Stimulated activated CD4-positive, alpha-beta T cell treated with anti-CD3 and anti-CD28 coated beads, Interleukin-15, amount 100 ng/mL, for 48 hours (primary cell): ENCODE results near the gene CLEC18A.
A peak's percentile ranks its signal among the peaks of the same experiment; 100 is the strongest.
"Not testable (repeated sequence)": the region's sequence is repeated elsewhere in the genome, so short reads cannot be mapped to it uniquely, and the experiment has no call there.

Experiments
- DNase-seq, 2 donors: peaks; one replicate each; pipeline ENCODE4 v3.0.0-alpha.2; 2020; ENCODE audit warnings: low read depth in 2 of 2

CLEC18A gene

GRCh38 chr16:69930117-69930776, 20.9 kb upstream of the CLEC18A start:
- DNase-seq: peak; percentile 7 to 26

- DNase-seq: no peak
These were observed 19.5 kb upstream of the CLEC18A start for GRCh38 chr16:69931631-69932030.

- DNase-seq: no peak
These were observed 18.9 kb upstream of the CLEC18A start for GRCh38 chr16:69932228-69932627.

- DNase-seq: no peak
These were observed 18.3 kb upstream of the CLEC18A start for GRCh38 chr16:69932691-69933392.

- no peak for DNase-seq
These were observed 17.1 kb upstream of the CLEC18A start for GRCh38 chr16:69934044-69934443.

GRCh38 chr16:69934751-69935150, 16.4 kb upstream of the CLEC18A start:
- no peak for DNase-seq

- no peak for DNase-seq
These were observed 15.8 kb upstream of the CLEC18A start for GRCh38 chr16:69935278-69935711.

GRCh38 chr16:69935740-69936139, 15.4 kb upstream of the CLEC18A start:
- no peak for DNase-seq

- no peak for DNase-seq
These were observed 14.9 kb upstream of the CLEC18A start for GRCh38 chr16:69936252-69936651.

- no peak for DNase-seq
These were observed 14.4 kb upstream of the CLEC18A start for GRCh38 chr16:69936751-69937211.

GRCh38 chr16:69937465-69937951, 13.6 kb upstream of the CLEC18A start:
- DNase-seq: no peak

- no peak for DNase-seq
These were observed 11.9 kb upstream of the CLEC18A start for GRCh38 chr16:69938981-69939820.

GRCh38 chr16:69939821-69940585, 11.1 kb upstream of the CLEC18A start:
- no peak for DNase-seq

GRCh38 chr16:69940676-69941075, 10.5 kb upstream of the CLEC18A start:
- no peak for DNase-seq

GRCh38 chr16:69941251-69942098, 9.7 kb upstream of the CLEC18A start:
- no peak for DNase-seq

GRCh38 chr16:69942099-69942491, 9.0 kb upstream of the CLEC18A start:
- no peak for DNase-seq

GRCh38 chr16:69942627-69943170, 8.4 kb upstream of the CLEC18A start:
- DNase-seq: no peak

GRCh38 chr16:69943241-69944036, 7.7 kb upstream of the CLEC18A start:
- not testable (repeated sequence) for DNase-seq

GRCh38 chr16:69950411-69950810, 723 bp upstream of the CLEC18A start:
- DNase-seq: not testable (repeated sequence)
